ENCODE results near the gene KLHL22. TPM values are rescaled to one million over a fixed set of nuclear protein-coding genes. Genes with fewer than 3 reads are reported as not detected.

KLHL22 gene
- total RNA-seq, 1 donor from 2014 or later = 44.7 TPM

GRCh38 chr22:20449819-20450550 is 45.6 kb downstream of the KLHL22 start:
- H3K36me3 Mint-ChIP-seq (ENCODE audit: unreplicated experiment) = peaks cover 19% of the 10 kb centered on the region
- peaks cover 2% of the 10 kb centered on the region for H3K4me1 Mint-ChIP-seq (ENCODE audit: unreplicated experiment)
- no peaks in the 10 kb centered on the region for H3K27me3 Mint-ChIP-seq (ENCODE audit: unreplicated experiment)
- H3K27ac Mint-ChIP-seq (ENCODE audit: unreplicated experiment) = no peak overlapping the region
- no peaks in the 10 kb centered on the region for H3K9me3 Mint-ChIP-seq (ENCODE audit: unreplicated experiment)
- no peak overlapping the region for H3K4me3 Mint-ChIP-seq (ENCODE audit: unreplicated experiment)
- TF ChIP-seq, protein P1, sequence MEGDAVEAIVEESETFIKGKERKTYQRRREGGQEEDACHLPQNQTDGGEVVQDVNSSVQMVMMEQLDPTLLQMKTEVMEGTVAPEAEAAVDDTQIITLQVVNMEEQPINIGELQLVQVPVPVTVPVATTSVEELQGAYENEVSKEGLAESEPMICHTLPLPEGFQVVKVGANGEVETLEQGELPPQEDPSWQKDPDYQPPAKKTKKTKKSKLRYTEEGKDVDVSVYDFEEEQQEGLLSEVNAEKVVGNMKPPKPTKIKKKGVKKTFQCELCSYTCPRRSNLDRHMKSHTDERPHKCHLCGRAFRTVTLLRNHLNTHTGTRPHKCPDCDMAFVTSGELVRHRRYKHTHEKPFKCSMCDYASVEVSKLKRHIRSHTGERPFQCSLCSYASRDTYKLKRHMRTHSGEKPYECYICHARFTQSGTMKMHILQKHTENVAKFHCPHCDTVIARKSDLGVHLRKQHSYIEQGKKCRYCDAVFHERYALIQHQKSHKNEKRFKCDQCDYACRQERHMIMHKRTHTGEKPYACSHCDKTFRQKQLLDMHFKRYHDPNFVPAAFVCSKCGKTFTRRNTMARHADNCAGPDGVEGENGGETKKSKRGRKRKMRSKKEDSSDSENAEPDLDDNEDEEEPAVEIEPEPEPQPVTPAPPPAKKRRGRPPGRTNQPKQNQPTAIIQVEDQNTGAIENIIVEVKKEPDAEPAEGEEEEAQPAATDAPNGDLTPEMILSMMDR (IDR thresholded peaks at IDR 0.05) = no peak
- no peak for DNase-seq (ENCODE audit: extremely low spot score, unreplicated experiment)

DNA sequence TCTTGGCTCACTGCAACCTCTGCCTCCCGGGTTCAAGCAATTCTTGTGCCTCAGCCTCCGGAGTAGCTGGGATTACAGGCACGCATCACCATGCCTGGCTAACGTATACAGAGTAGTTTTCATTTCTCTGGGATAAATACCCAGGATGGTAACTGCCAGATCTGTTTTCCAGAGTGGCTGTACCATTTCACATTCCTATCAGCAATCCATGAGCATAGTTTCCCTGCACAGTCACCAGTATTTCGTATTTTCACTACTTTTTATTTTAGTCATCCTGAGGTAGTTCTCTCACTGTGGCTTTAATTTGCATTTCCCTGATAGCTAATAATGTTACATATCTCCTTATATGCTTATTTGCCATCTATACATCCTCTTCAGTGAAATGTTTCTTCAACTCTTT is 47.0 kb downstream of the KLHL22 start:
- Mint-ChIP-seq H3K4me1 (ENCODE audit: unreplicated experiment) (no peaks in the 10 kb centered on the region), H3K27me3 (ENCODE audit: unreplicated experiment) (no peaks in the 10 kb centered on the region), H3K27ac (ENCODE audit: unreplicated experiment) (no peak overlapping the region), H3K9me3 (ENCODE audit: unreplicated experiment) (no peaks in the 10 kb centered on the region), H3K36me3 (ENCODE audit: unreplicated experiment) (peaks cover 28% of the 10 kb centered on the region), H3K4me3 (ENCODE audit: unreplicated experiment) (no peak overlapping the region)
- no peak for DNase-seq (ENCODE audit: extremely low spot score, unreplicated experiment)
- TF ChIP-seq, protein P1 (IDR thresholded peaks at IDR 0.05) = no peak

- TF ChIP-seq, protein P1 (IDR thresholded peaks at IDR 0.05) = no peak
- Mint-ChIP-seq H3K27me3 (ENCODE audit: unreplicated experiment) (no peaks in the 10 kb centered on the region), H3K9me3 (ENCODE audit: unreplicated experiment) (no peaks in the 10 kb centered on the region), H3K27ac (ENCODE audit: unreplicated experiment) (no peak overlapping the region), H3K36me3 (ENCODE audit: unreplicated experiment) (peaks cover 24% of the 10 kb centered on the region), H3K4me1 (ENCODE audit: unreplicated experiment) (peaks cover 15% of the 10 kb centered on the region), H3K4me3 (ENCODE audit: unreplicated experiment) (no peak overlapping the region)
- DNase-seq (ENCODE audit: extremely low spot score, unreplicated experiment) = no peak
Measured at GRCh38 chr22:20446383-20446970, 49.1 kb downstream of the KLHL22 start.

DNA sequence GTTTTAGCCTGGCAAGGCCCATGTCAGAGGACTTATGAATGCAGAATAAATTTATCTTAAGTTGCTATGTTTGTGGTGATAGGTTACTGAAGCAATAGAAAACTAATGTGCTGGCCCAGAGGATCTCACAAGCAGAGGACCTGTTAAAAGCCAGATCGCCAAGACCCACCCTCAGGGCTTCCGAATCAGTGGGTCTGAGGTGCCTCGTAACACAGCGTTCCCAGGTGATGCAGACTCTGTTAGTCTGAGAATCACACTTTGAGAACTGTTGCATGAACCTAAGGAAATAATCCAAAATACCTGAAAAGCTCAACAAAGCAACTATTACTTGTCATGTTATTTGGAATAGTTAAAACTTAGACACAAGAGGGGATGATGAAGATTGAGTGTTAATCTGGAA is 51.3 kb downstream of the KLHL22 start:
- H3K27ac Mint-ChIP-seq (ENCODE audit: unreplicated experiment) = no peak overlapping the region
- DNase-seq (ENCODE audit: extremely low spot score, unreplicated experiment) = no peak
- no peak overlapping the region for H3K4me3 Mint-ChIP-seq (ENCODE audit: unreplicated experiment)
- H3K4me1 Mint-ChIP-seq (ENCODE audit: unreplicated experiment) = peaks cover 20% of the 10 kb centered on the region
- H3K36me3 Mint-ChIP-seq (ENCODE audit: unreplicated experiment) = peaks cover 19% of the 10 kb centered on the region
- TF ChIP-seq, protein P1 (IDR thresholded peaks at IDR 0.05) = no peak
- H3K27me3 Mint-ChIP-seq (ENCODE audit: unreplicated experiment) = no peaks in the 10 kb centered on the region
- H3K9me3 Mint-ChIP-seq (ENCODE audit: unreplicated experiment) = no peaks in the 10 kb centered on the region

DNA sequence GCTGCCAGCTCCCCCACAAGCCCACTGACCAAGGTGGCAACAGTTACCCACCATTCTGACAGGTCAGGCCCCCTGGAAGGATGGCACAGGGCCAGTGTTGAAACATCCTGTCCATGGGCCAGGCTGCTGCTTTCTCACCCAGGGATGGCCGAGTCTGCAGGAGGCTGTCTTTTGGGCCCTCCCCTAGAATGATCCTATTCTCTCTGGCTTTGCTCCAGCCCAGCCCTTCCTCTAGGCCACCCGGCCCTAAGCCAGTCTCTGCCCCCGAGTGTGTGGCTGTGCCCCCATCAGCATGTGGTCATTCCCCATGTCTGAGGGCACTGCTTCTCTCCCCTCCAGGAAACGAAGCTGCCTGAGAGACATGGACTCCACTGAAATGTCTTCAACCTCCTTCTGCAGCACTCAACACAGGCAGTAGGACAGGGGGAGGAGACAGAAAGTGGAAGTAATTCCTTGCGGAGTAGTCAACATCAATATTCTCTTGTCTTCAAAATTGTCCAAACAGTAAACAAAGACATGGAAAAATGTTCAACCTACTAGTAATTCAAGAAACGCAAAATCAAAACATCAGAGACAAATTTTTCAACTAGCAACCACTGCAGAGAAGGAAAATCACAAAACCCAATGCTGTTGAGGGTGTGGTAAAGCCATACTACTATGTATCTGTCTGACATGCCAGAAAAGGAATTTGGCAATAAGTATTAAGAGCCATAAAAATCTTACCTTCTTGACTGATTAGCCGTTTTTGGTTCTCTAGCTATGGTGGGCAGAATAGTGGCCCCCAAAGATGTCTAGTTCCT is 52.9 kb downstream of the KLHL22 start:
- Mint-ChIP-seq H3K27me3 (ENCODE audit: unreplicated experiment) (no peaks in the 10 kb centered on the region), H3K4me3 (ENCODE audit: unreplicated experiment) (no peak overlapping the region), H3K27ac (ENCODE audit: unreplicated experiment) (peak overlapping the region; percentile 77), H3K36me3 (ENCODE audit: unreplicated experiment) (peaks cover 19% of the 10 kb centered on the region), H3K9me3 (ENCODE audit: unreplicated experiment) (no peaks in the 10 kb centered on the region), H3K4me1 (ENCODE audit: unreplicated experiment) (peaks cover 32% of the 10 kb centered on the region)
- DNase-seq (ENCODE audit: extremely low spot score, unreplicated experiment) = no peak
- TF ChIP-seq, protein P1 (IDR thresholded peaks at IDR 0.05) = no peak

Measured in osteocyte (in vitro differentiated cells).